Measurements from ENCODE around the gene UHRF1.
A peak's percentile ranks its signal among the peaks of the same experiment; 100 is the strongest.
"Not testable (repeated sequence)": the region's sequence is repeated elsewhere in the genome, so short reads cannot be mapped to it uniquely, and the experiment has no call there.

UHRF1 gene

DNA sequence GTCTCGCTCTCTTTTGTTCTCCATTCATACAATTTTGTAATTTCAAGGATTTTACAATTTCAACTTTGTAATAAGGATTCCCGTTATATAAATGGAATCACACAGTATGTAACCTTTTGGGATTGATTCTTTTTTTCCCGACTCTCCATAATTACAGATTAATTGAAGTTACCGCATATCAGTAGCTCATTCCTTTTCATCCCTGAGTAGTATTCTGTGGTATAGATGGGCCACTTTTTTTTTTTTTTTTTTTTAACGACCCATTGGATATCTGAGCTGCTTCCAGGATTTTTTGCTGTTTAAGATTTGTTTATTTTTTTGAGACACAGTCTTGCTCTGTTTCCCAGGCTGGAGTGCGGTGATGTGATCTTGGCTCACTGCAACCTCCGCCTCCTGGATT, 27.8 kb downstream of the UHRF1 start:
- no peak for DNase-seq (ENCODE audit: low spot score)

DNA sequence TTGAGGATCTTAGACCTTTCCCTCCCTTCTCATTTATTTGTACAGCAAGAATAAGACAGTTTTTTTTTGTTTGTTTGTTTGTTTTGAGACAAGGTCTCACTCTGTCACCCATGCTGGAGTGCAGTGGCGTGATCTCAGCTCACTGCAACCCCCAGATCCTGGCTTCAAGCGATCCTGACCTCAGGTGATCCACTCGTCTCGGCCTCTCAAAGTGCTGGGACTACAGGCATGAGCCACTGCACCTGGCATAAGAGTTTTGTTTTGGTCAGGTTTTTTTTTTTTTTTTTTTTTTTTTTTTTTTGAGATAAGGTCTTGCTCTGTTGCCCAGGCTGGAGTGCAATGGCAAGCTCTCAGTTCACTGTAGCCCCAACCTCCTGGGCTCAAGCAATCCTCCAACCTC, 29.2 kb downstream of the UHRF1 start:
- not testable (repeated sequence) for DNase-seq (ENCODE audit: low spot score)

DNA sequence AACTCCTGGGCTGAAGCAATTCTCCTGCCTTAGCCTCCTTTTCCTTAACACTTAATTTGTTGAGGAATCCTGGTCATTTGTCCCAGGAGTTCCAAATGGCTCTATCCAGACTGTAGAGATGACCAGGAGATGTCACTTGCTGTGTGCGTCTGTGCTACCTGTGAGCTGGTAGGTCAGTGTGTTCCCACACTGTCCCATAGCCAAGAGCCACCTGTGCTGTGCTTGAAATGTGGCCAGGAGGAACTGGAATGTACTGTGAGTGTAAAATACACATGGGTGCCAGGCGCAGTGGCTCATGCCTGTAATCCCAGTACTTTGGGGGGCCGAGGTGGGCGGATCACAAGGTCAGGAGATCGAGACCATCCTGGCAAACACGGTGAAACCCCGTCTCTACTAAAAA, 30.2 kb downstream of the UHRF1 start:
- DNase-seq (ENCODE audit: low spot score): no peak

- DNase-seq (ENCODE audit: low spot score): not testable (repeated sequence)
These were observed 32.4 kb downstream of the UHRF1 start for GRCh38 chr19:4941638-4942169.

DNA sequence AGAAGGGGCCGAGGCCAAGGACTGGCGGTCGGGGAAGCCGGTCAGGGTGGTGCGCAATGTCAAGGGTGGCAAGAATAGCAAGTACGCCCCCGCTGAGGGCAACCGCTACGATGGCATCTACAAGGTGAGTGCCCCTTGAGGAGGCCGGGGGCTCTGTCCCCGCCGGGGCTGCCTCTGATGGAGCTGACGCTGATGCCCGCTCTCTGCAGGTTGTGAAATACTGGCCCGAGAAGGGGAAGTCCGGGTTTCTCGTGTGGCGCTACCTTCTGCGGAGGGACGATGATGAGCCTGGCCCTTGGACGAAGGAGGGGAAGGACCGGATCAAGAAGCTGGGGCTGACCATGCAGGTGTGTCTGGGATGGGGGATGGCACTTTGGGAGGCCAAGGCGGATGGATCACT, 41.3 kb downstream of the UHRF1 start:
- not testable (repeated sequence) for DNase-seq (ENCODE audit: low spot score)

DNA sequence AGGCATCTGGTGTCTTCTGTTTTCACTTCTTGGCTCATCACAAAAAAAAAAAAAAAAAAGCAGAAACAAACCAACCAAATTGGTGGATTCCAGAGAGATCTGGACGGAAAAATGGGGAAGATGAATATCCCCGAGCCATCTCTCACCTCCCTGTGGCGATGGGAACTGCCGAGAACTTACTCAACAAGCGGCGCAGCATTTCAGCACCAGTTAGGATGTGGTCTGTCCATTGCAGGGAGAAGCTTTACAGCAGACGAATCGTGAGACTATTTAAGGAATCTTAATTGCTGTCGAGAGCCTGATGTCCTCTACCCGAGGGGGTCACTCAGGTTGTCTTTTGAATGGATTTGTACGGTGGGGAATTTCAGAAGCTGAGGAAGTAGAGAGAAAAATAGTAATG, 42.4 kb downstream of the UHRF1 start:
- no peak for DNase-seq (ENCODE audit: low spot score)

GRCh38 chr19:4952945-4953344, 43.6 kb downstream of the UHRF1 start:
- DNase-seq (ENCODE audit: low spot score): no peak

DNA sequence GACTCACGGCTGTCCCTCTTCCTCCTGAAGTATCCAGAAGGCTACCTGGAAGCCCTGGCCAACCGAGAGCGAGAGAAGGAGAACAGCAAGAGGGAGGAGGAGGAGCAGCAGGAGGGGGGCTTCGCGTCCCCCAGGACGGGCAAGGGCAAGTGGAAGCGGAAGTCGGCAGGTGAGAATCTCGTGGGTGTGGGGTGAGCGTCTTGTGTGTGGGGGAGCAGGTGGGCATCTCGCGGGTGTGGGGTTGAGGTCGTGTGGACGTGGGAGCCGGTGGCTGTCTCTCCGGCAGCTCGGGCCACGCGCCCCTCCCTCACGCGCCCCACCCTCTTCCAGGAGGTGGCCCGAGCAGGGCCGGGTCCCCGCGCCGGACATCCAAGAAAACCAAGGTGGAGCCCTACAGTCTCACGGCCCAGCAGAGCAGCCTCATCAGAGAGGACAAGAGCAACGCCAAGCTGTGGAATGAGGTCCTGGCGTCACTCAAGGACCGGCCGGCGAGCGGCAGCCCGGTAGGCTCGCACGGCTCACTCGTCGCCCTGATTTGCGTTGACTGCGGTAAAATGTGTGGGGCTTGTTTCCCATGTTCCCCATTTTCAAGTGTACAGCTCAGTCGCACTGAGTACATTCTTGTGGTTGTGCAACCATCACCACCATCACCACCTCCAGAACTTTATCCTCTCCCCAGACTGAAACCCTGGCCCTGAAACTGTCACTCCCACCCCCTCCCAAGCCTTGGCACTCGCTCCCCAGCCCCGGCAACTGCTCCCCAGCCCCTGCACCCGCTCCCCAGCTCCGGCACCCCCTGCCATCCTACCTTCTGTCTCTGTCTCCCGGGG, 45.2 kb downstream of the UHRF1 start:
- not testable (repeated sequence) for DNase-seq (ENCODE audit: low spot score)

DNA sequence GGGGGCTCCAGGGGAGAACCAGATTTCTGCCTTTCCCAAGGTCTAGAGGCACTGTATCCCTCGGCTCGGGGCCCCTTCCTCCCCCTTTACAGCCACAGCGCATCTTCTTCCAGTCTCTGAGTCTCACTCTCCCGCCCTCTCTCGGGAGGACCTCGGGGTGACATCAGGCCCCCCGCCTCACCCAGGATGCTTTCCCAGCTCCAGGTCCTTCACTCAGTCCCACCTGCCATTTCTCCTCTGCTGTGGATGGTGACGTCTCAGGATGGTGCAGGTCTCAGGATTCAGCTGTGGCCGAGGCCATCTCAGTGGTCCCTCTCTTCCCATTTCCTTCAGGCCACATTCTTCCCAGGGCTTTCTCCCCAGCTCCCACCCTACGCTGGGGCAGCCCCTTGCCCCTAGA, 46.0 kb downstream of the UHRF1 start:
- no peak for DNase-seq (ENCODE audit: low spot score)

- DNase-seq (ENCODE audit: low spot score): no peak
These were observed 48.7 kb downstream of the UHRF1 start for GRCh38 chr19:4957981-4958380.

DNA sequence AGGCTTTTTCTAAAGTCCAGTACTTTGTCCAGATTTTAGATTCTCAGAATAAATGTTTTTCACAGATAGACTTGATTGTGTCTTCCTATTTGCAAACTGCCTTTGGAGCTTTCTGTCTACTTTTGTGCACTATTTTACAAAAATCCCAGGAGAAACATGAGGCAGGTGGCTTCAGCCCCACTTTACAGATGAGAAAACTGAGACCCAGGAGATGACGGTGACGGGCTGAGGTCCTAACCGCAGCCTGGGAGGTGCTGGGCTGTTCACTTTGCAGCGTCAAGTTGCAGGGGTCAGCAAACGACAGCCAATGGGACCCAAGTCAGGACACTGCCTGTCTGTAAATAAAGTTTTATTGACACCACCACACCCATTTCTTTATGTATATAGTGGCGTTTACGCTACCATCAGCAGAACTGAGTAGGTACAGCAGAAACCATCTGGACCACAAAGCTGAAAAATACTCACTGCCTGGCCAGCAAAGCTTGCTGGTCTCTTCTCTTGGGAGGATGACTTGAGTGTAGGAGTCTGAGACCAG, 52.9 kb downstream of the UHRF1 start:
- no peak for DNase-seq (ENCODE audit: low spot score)

- no peak for DNase-seq (ENCODE audit: low spot score)
These were observed 55.8 kb downstream of the UHRF1 start for GRCh38 chr19:4965061-4965460.

DNA sequence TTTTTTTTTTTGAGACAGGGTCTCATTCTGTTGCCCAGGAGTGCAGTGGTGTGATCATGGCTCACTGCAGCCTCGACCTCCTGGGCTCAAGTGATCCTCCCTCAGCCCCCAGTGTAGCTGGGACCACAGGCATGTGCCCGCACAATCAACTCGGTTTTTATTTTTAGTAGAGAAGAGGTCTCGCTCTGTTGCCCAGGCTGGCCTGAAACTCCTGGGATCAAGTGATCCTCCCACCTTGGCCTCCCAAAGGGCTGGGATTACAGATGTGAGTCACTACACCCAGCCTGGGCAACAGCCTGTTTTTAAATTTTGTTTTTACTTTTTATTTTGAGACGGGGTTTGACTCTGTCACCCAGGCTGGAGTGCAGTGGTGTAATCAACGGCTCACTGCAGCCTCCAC, 57.3 kb downstream of the UHRF1 start:
- no peak for DNase-seq (ENCODE audit: low spot score)

DNA sequence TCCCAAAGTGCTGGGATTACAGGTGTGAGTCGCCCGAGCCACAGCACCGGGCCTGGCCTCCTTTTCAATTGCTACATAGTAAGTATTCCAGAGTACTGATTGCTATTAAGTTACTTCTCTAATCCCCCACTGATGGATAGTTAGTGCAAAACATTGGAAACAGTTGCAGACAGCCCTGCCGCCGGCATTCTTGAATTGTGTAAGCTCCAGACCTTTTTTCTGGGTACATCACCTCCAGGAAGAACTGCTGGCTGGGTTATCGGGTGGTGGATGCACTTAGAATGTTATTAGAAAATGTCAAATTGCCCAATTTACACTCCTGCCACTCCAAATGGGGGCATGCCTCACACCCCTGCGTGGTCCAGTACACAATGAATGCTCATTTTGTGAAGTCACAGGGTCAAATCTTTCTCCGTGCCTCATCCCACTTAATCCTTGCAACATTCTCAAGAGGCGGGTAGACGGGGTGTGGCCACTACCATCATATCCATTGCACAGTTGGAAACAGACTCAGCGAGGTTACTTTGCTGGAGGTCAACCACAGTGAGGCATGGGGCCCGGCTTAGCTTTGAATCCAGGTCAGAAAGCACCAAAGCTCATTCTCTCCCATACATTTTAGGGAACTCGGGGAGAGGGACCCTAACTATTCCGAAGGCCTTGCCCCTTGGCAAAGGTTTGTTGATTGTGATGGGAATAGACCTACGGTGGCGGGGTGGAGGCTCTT, 58.6 kb downstream of the UHRF1 start:
- DNase-seq (ENCODE audit: low spot score): no peak

DNA sequence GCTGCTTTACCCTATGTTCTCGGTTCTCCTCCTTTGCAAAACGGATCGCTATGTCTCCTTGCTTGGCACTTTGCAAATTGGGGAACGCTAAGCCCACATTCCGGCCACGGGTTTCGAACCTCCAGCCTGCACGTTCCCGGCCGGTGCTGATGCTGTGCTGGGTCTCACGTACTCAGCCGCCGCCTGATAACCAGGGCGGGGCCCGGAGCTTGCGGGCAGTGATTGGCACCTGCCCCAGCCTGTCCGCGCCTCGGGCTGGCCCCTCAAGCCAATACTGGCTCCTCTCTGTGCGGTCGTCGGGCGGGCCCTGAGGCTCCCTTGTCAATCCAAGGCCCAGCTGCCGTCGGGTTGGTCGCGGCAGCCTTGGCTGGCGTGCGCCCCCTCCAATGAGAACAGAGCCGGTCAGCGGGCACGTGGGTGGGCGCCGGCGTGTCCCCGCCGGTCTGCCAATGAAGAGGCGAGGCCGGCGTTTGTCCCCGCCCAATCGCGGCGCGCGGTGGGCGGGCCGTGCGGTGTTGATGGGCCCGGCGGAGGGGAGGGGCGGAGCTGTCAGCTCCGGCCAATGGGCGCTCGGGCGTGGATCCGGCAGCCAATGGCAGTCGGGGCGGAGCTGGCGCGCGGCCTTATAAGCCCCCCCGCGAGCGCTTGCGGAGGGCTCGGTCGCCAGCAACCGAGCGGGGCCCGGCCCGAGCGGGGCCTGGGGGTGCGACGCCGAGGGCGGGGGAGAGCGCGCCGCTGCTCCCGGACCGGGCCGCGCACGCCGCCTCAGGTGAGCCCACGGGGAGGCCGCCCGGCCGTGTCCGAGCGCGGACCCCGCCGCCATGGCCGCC, 59.4 kb downstream of the UHRF1 start, which contains the start of gene KDM4B:
Gene KDM4B (plus strand): TSS at position 652 of the 830 bp plus-strand sequence. CDS start 63,778 bp downstream, outside the sequence.
- DNase-seq (ENCODE audit: low spot score): peak; percentile 100

DNA sequence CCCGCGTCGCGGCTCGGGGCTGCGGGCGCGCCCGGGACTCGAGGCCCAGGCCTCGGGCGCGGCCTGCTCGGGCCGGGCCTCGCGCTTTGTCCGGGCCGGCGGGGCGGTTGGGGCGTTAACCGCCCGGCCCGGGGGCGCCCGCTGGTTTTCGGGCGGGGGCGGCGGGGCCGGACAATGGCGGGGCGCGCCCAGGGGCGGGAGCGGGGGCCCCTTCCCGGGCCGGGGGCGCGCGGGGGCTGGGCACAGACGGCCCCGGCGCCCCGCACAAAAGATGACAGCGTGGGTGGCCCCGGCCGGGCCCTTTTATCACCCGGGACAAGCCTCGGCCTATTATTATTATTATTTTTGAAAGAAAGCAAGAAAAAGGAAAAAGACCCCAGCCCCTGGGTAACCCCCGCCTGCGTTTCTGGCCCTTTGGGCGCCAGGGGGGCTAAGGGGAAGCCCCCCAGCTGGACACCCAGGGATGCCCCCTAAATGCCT, 60.0 kb downstream of the UHRF1 start:
- DNase-seq (ENCODE audit: low spot score): no peak

DNA sequence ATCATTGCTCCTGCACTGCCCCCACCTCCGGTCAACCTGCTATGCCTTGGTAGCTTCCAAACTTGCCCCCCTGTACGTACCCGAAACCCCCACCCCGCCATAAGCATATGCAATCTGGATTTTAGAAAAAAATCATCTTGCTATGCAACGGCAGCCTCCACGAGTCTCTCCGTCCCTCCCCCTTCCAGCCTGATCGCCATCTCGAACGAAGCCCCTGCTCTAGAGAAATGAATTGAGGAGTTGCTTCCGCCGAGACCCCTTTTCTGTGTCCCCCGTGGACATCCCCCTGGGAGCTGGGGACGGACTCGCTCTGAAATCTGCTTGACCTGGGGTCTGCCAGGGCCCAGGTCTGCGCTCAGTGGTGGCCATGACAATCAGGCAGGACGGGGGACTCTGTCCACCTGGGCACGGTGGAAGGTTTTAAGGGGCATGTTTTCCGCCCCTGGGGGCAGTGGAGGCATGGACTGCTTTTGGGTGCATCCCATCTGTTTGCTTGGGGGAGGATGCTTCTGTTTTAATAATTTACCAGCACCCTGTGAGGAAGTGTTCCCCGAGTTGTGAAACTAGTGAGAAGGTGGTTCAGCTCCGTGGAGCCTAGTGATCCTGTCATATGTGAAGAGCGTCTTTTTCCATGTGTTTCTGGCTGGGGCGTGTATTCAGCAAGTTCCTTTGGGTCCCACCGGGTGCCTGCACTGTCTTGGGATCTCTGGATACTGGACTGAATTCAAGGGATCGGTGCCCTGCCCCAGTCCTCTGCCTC, 60.7 kb downstream of the UHRF1 start:
- DNase-seq (ENCODE audit: low spot score): no peak

GRCh38 chr19:4970558-4971423, 61.5 kb downstream of the UHRF1 start:
- DNase-seq (ENCODE audit: low spot score): no peak

DNA sequence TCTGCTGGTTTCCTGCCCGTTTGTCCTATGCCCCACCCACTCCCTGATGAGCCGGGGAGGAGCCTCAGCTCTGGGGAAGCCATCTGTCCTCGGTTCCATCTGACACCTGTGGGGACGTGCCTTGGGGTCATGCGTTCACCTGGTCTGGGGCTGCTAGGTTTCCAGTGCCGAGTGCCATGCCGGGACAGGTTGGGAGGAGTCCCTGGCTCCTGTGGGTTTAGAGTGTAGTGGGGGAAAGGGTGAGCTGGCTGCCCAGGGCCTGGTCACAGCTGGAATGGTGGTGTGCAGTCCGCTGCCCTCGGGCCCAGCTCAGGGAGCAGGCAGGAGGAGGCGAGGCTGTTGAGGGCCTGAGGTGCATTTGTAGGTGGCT, 62.1 kb downstream of the UHRF1 start:
- DNase-seq (ENCODE audit: low spot score): no peak
